Activated CD8-positive, alpha-beta memory T cell treated with anti-CD3 and anti-CD28 coated beads, Interleukin-2, amount 50 U/mL, for 24 hours (primary cell): Measurements from ENCODE around the gene ATP6V1C2.

Source experiments
- DNase-seq: peaks from one replicate; pipeline ENCODE4 v3.0.0-alpha.2; 2020; ENCODE audit errors: extremely low read depth

The ATP6V1C2 gene

GRCh38 chr2:10834068-10834655 is 112.7 kb downstream of the ATP6V1C2 start:
- DNase-seq: no peak
